ENCODE data around the gene HDAC4. TPM values are rescaled to one million over a fixed set of nuclear protein-coding genes. Genes with fewer than 3 reads are reported as not detected.

HDAC4 gene
- total and polyA plus RNA-seq, 2 donors (not counting 1 experiment from before 2014, with no cell fraction given): 13.5 to 46.0 TPM

GRCh38 chr2:239026711-239027361, 374.0 kb downstream of the HDAC4 start:
- no peaks in the 10 kb centered on the region for H3K4me1 ChIP-seq (ENCODE audit: control insufficient read depth in 2 of 2, insufficient read depth in 2 of 2, low read length in 2 of 2)
- H3K4me2 ChIP-seq (replicated peaks; ENCODE audit: low read depth, low read length, poor library complexity, severe bottlenecking): no peak overlapping the region
- H3K9me3 Mint-ChIP-seq (ENCODE audit: insufficient read depth): no peaks in the 10 kb centered on the region
- no peaks in the 10 kb centered on the region for H3K4me1 Mint-ChIP-seq
- ChIA-PET POLR2A (no interaction called here), CTCF (no interaction called here)
- H3K36me3 ChIP-seq (replicated peaks in 1 of 2; ENCODE audit: control extremely low read depth in 1 of 2, control insufficient read depth in 1 of 2, extremely low read depth in 1 of 2, insufficient read depth in 2 of 2, low read length in 1 of 2): no peaks in the 10 kb centered on the region
- no peak overlapping the region for H3K4me3 Mint-ChIP-seq
- ATAC-seq (ENCODE audit: low read depth) (no peak), DNase-seq (no peak)
- H3K27me3 ChIP-seq (replicated peaks in 1 of 4; ENCODE audit: control extremely low read depth in 1 of 4, control insufficient read depth in 3 of 4, insufficient read depth in 4 of 4, low read length in 3 of 4): peaks cover 0 to 2% (median 0%) of the 10 kb centered on the region in 4 experiments
- peaks cover 4% of the 10 kb centered on the region for H3K27me3 Mint-ChIP-seq
- no peaks in the 10 kb centered on the region for H4K20me1 ChIP-seq (ENCODE audit: control insufficient read depth, insufficient read depth, low read length, poor library complexity, severe bottlenecking)
- no peak overlapping the region for H3K9ac ChIP-seq (ENCODE audit: low read length)
- H3K79me2 ChIP-seq (ENCODE audit: control insufficient read depth, insufficient read depth, low read length): no peaks in the 10 kb centered on the region
- no peak for TF ChIP-seq CTCF (IDR thresholded peaks at IDR 0.05)
- no peak for TF ChIP-seq EZH2 (IDR thresholded peaks at IDR 0.05; ENCODE audit: borderline replicate concordance, insufficient read depth, low read depth, low read length, poor library complexity, severe bottlenecking)
- intact Hi-C loops (cut with micrococcal nuclease): no loop called here
- H2AFZ ChIP-seq (ENCODE audit: insufficient read depth, low read depth, low read length, poor library complexity, severe bottlenecking): no peak overlapping the region
- no peak overlapping the region for H3K4me3 ChIP-seq (ENCODE audit: control extremely low read depth in 1 of 5, extremely low read depth in 1 of 5, insufficient read depth in 1 of 5, low read depth in 2 of 5, low read length in 4 of 5)
- WGBS (ENCODE audit: insufficient coverage): 86% methylated on average over 21 of the region's 25 CpGs
- no peaks in the 10 kb centered on the region for H3K9me3 ChIP-seq (ENCODE audit: control extremely low read depth in 1 of 3, control insufficient read depth in 2 of 3, insufficient read depth in 1 of 3, low read length in 2 of 3)
- no peak overlapping the region for H3K27ac ChIP-seq (ENCODE audit: low read length in 2 of 2)
- no peak overlapping the region for H3K27ac Mint-ChIP-seq

- CTCF ChIA-PET: no interaction called here
- H3K27me3 Mint-ChIP-seq: peaks cover 7% of the 10 kb centered on the region
- no peak overlapping the region for H3K9ac ChIP-seq (ENCODE audit: low read length)
- no peaks in the 10 kb centered on the region for H3K9me3 Mint-ChIP-seq (ENCODE audit: insufficient read depth)
- no peak overlapping the region for H3K27ac ChIP-seq (ENCODE audit: low read length in 2 of 2)
- intact Hi-C loops (cut with micrococcal nuclease): no loop called here
- 74% methylated on average over 14 of the region's 14 CpGs for WGBS (ENCODE audit: insufficient coverage)
- DNase-seq (no peak), ATAC-seq (ENCODE audit: low read depth) (no peak)
- no peak overlapping the region for H3K4me3 Mint-ChIP-seq
- no peaks in the 10 kb centered on the region for H4K20me1 ChIP-seq (ENCODE audit: control insufficient read depth, insufficient read depth, low read length, poor library complexity, severe bottlenecking)
- TF ChIP-seq CTCF (IDR thresholded peaks at IDR 0.05): no peak
- no peak for TF ChIP-seq EZH2 (IDR thresholded peaks at IDR 0.05; ENCODE audit: borderline replicate concordance, insufficient read depth, low read depth, low read length, poor library complexity, severe bottlenecking)
- H3K4me1 Mint-ChIP-seq: no peaks in the 10 kb centered on the region
- H3K4me2 ChIP-seq (replicated peaks; ENCODE audit: low read depth, low read length, poor library complexity, severe bottlenecking): no peak overlapping the region
- H3K79me2 ChIP-seq (ENCODE audit: control insufficient read depth, insufficient read depth, low read length): no peaks in the 10 kb centered on the region
- H3K4me1 ChIP-seq (ENCODE audit: control insufficient read depth in 2 of 2, insufficient read depth in 2 of 2, low read length in 2 of 2): no peaks in the 10 kb centered on the region
- no peak overlapping the region for H2AFZ ChIP-seq (ENCODE audit: insufficient read depth, low read depth, low read length, poor library complexity, severe bottlenecking)
- H3K4me3 ChIP-seq (ENCODE audit: control extremely low read depth in 1 of 5, extremely low read depth in 1 of 5, insufficient read depth in 1 of 5, low read depth in 2 of 5, low read length in 4 of 5): no peak overlapping the region
- POLR2A ChIA-PET: no interaction called here
- H3K36me3 ChIP-seq (replicated peaks in 1 of 2; ENCODE audit: control extremely low read depth in 1 of 2, control insufficient read depth in 1 of 2, extremely low read depth in 1 of 2, insufficient read depth in 2 of 2, low read length in 1 of 2): no peaks in the 10 kb centered on the region
- H3K27ac Mint-ChIP-seq: no peak overlapping the region
- peaks cover 0 to 2% (median 0%) of the 10 kb centered on the region in 4 experiments for H3K27me3 ChIP-seq (replicated peaks in 1 of 4; ENCODE audit: control extremely low read depth in 1 of 4, control insufficient read depth in 3 of 4, insufficient read depth in 4 of 4, low read length in 3 of 4)
- no peaks in the 10 kb centered on the region for H3K9me3 ChIP-seq (ENCODE audit: control extremely low read depth in 1 of 3, control insufficient read depth in 2 of 3, insufficient read depth in 1 of 3, low read length in 2 of 3)
Measured at GRCh38 chr2:239025951-239026461, 374.8 kb downstream of the HDAC4 start.
